Measurements from ENCODE around the gene CD6.

Gene CD6

DNA sequence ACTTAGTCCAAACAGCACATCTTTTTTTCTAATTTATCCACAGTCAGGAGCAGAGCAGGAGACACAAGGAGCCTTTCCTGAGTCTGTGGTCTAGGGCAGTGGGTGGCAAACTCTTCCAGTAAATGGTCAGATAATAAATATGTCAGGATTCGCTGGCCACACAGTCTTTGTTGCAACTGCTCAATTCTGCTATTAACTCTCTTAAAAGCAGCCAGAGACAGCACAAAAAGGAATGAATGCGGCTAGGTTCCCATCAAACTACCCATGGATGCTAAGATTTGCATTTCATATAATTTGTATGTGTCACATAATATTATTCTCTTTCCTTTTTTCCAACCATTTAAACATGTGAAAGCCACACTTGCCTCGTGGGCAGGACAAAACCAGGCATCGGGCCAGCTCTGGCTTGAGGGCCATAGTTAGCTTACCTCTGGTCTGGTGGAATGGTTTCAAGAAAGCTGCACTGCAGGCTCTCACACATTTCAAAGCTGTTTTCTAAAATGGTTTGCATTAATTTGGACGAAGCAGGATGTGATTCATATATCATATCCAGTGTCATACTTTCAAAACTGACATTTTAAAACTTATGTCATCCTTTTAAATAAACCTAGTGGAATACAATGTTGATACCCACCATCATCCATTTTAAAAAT is 66.1 kb downstream of the CD6 start:
- TF ChIP-seq, protein P1, sequence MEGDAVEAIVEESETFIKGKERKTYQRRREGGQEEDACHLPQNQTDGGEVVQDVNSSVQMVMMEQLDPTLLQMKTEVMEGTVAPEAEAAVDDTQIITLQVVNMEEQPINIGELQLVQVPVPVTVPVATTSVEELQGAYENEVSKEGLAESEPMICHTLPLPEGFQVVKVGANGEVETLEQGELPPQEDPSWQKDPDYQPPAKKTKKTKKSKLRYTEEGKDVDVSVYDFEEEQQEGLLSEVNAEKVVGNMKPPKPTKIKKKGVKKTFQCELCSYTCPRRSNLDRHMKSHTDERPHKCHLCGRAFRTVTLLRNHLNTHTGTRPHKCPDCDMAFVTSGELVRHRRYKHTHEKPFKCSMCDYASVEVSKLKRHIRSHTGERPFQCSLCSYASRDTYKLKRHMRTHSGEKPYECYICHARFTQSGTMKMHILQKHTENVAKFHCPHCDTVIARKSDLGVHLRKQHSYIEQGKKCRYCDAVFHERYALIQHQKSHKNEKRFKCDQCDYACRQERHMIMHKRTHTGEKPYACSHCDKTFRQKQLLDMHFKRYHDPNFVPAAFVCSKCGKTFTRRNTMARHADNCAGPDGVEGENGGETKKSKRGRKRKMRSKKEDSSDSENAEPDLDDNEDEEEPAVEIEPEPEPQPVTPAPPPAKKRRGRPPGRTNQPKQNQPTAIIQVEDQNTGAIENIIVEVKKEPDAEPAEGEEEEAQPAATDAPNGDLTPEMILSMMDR (IDR thresholded peaks at IDR 0.05): no peak

DNA sequence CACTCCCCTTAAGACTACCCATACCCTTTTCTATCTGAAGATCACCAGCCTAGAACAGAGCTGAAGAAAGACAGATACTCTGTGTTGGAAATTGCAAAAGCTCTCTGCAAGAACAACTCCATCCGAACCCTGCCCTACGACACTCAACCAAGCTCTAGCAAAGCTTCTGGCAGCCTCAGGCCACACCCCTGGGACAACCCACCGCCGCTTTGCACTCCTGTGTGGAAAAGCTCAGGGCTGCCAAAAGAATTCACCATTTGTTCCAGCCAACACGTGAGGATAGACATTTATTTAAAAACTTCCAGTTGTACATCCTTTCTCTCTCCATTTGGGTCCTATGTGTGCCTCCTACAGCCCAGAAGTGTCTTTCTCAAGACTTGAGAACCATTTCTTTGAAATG is 68.4 kb downstream of the CD6 start:
- TF ChIP-seq, protein P1 (IDR thresholded peaks at IDR 0.05): no peak

DNA sequence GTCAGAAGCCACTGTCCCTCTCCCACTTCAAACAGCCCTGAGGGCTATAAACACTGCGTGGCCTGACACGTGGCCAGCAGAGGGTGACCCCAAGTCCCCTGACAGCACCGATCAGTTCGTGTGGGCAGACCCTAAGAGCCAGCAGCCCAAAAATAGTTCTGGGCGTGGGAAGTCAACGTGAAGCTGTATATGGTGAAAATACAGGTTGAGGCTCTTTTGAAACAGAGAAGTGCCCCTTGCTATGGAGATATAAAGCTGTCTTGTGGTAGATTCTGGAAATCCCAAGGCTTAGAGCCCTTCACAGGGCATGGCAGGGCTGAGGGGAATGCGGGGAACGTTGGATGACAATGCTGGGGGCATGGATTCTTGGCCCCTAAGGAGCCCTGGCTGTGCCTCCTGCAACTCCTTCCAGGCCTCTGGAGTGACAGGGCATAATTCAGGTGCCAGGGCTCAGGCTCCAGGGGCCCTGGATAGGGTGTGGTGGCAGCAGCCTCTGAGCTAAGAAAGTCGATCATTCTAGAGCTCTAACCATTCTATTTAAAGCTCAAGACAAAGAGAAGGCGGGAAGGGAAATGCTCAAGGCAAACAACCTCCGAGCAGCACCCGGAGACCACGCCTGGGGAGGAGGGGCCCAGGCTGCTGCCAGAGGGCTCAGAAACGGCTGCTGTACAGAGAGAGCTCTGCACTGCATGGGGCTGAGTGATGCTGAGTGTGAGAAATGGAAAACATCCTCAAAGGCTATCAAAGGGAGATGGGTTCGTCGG is 70.5 kb downstream of the CD6 start:
- TF ChIP-seq, protein P1 (IDR thresholded peaks at IDR 0.05): no peak

DNA sequence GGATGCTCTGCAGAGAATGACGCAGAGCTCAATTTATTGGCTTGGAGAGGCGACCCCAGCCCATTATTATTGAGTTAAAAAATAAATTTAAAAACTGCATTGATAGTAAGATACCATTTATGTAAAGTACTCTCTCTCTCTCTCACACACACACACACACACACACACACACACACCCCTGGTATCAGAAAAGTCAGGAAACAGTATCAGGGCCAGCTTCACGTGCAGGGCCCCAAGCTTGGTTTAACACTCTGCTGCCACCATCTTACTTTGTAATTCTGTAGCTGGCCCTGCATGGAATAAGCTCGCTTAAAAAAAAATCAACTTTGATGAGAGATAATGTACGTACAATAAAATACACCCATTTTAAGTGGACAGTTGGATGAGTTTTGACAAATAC is 71.1 kb downstream of the CD6 start:
- TF ChIP-seq, protein P1 (IDR thresholded peaks at IDR 0.05): no peak

DNA sequence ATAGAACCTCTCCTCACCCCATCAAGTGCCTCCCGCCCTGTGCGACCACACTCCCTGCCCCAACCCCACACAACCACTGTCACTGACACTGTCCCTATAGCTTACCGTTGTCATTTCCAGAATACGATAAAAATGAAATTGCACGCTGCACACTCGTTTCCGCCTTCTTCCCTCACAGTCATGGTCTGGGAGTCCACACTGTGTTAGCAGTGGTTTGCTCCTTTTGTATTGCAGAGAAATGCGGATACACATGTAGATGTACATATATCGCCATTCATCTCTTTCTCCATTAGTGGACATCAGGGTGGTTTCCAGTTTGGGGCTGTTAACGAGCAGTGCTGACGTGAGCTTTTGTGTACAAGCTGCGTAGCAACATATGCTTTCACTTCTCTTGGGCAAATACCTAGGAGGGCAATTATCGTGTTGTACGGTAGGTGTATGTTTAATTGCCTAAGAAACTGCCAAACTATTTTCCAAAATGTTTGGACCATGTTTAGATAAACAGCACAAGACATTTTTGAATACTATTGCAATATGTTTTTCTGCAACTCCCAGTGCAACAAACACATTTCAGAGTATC is 71.6 kb downstream of the CD6 start:
- TF ChIP-seq, protein P1 (IDR thresholded peaks at IDR 0.05): no peak

DNA sequence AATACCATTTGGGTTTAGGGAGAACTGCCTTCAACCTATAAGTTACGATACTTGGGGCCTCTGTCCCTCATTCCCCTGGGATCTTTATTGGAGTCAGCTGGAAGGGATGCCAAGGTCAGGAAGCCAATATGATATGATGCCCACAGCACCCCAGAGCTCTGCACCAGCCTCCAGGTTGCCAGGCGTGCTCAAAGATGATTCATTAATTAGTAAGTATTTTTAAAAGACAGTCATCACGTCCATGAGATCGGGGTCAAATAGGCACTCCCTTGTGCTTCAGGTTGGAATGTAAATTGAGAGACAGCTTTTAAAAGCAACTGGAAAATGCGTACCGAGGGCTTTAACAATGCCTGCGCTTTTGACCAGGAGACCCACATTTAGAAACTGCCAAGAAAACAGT is 73.8 kb downstream of the CD6 start:
- TF ChIP-seq, protein P1 (IDR thresholded peaks at IDR 0.05): no peak

DNA sequence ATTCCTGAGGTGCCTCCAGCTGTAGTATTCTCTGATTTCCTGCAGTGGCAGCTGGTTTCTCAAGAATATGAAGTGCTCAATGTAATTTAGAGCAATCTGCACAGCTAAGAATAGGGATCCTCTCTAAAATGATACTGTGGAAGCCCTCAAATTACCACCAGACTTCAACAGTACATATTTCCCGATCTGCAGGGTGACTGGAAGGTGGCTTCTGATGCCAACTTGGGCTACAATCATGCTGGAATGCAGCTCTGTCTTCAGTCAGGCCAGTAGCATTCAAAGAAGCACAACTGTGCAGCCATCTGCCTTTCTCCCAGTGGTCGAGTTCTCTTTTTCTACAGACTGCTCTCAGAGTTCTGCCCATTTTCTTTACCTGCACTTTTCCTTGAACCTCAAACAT is 75.4 kb downstream of the CD6 start:
- TF ChIP-seq, protein P1 (IDR thresholded peaks at IDR 0.05): no peak

All from LNCAP (cell line).